ENCODE results near the gene B3GNT8.
"Not testable (repeated sequence)": the region's sequence is repeated elsewhere in the genome, so short reads cannot be mapped to it uniquely, and the experiment has no call there.

Gene B3GNT8

GRCh38 chr19:41435936-41436673, 8.9 kb upstream of the B3GNT8 start:
- DNase-seq (ENCODE audit: low spot score) = no peak

- not testable (repeated sequence) for DNase-seq (ENCODE audit: low spot score)
These were observed 8.2 kb upstream of the B3GNT8 start for GRCh38 chr19:41435376-41435775.

GRCh38 chr19:41434450-41434849, 7.3 kb upstream of the B3GNT8 start:
- no peak for DNase-seq (ENCODE audit: low spot score)

- no peak for DNase-seq (ENCODE audit: low spot score)
These were observed 6.0 kb upstream of the B3GNT8 start for GRCh38 chr19:41433171-41433570.

GRCh38 chr19:41431426-41432386, 4.5 kb upstream of the B3GNT8 start:
- DNase-seq (ENCODE audit: low spot score) = no peak

- no peak for DNase-seq (ENCODE audit: low spot score)
These were observed 3.7 kb upstream of the B3GNT8 start for GRCh38 chr19:41430922-41431321.

- no peak for DNase-seq (ENCODE audit: low spot score)
These were observed 1.3 kb upstream of the B3GNT8 start for GRCh38 chr19:41428481-41428859.

GRCh38 chr19:41427647-41428480, 690 bp upstream of the B3GNT8 start:
- DNase-seq (ENCODE audit: low spot score) = peak; percentile 52

- no peak for DNase-seq (ENCODE audit: low spot score)
These were observed 895 bp downstream of the B3GNT8 start for GRCh38 chr19:41426116-41426841.

- DNase-seq (ENCODE audit: low spot score) = no peak
These were observed 1.7 kb downstream of the B3GNT8 start for GRCh38 chr19:41425174-41426115.

GRCh38 chr19:41424335-41425173, 2.6 kb downstream of the B3GNT8 start:
- no peak for DNase-seq (ENCODE audit: low spot score)

GRCh38 chr19:41422955-41423354, 4.2 kb downstream of the B3GNT8 start:
- no peak for DNase-seq (ENCODE audit: low spot score)

GRCh38 chr19:41422456-41422855, 4.7 kb downstream of the B3GNT8 start:
- DNase-seq (ENCODE audit: low spot score) = no peak

GRCh38 chr19:41421973-41422372, 5.2 kb downstream of the B3GNT8 start:
- no peak for DNase-seq (ENCODE audit: low spot score)

GRCh38 chr19:41421314-41421713, 5.9 kb downstream of the B3GNT8 start:
- DNase-seq (ENCODE audit: low spot score) = no peak

- no peak for DNase-seq (ENCODE audit: low spot score)
These were observed 6.9 kb downstream of the B3GNT8 start for GRCh38 chr19:41420101-41420880.

- DNase-seq (ENCODE audit: low spot score) = no peak
These were observed 10.9 kb downstream of the B3GNT8 start for GRCh38 chr19:41416194-41416674.

GRCh38 chr19:41415154-41415571, 12.0 kb downstream of the B3GNT8 start:
- DNase-seq (ENCODE audit: low spot score) = no peak

All from iPS-NIHi11 (cell line).